GM12878 (cell line): ENCODE data around the gene PRKG1. TPM values are rescaled to one million over a fixed set of nuclear protein-coding genes. Genes with fewer than 3 reads are reported as not detected.

Experiments used
- ATF7 ChIP-seq: fragments of 450-650 bp; IDR thresholded peaks from 2 replicates; pipeline ENCODE4 v1.6.1; 2016; ENCODE audit warnings: low read depth, mild to moderate bottlenecking
- CREB1 ChIP-seq: IDR thresholded peaks from 2 replicates; pipeline ENCODE4 v1.6.1; 2012; ENCODE audit warnings: low read depth, mild to moderate bottlenecking, inconsistent platforms
- HDGF ChIP-seq: fragments of 450-650 bp; IDR thresholded peaks from 2 replicates; pipeline ENCODE4 v1.6.1; 2016; ENCODE audit warnings: antibody characterized with exemption
- IKZF1 ChIP-seq: fragments of 450-650 bp; conservative IDR thresholded peaks from 2 replicates; pipeline ENCODE4 v1.6.1; 2017; ENCODE audit warnings: antibody characterized with exemption, mild to moderate bottlenecking
- KAT2A ChIP-seq: conservative IDR thresholded peaks from 2 replicates; pipeline ENCODE4 v1.6.1; 2011; ENCODE audit warnings: low read depth, low read length; ENCODE audit not compliant: control insufficient read depth
- MTA3 ChIP-seq: IDR thresholded peaks from 2 replicates; pipeline ENCODE4 v1.6.1; 2012; ENCODE audit warnings: low read length, inconsistent platforms, borderline replicate concordance
- NR2C2 ChIP-seq: IDR thresholded peaks from 2 replicates; pipeline ENCODE4 v1.6.1; 2011; ENCODE audit warnings: borderline replicate concordance, low read depth; ENCODE audit not compliant: control insufficient read depth, insufficient read length
- PAX5 ChIP-seq: IDR thresholded peaks from 2 replicates; pipeline ENCODE4 v1.6.1; 2011; ENCODE audit warnings: low read depth, low read length, borderline replicate concordance
- RB1 ChIP-seq: fragments of 450-650 bp; formaldehyde crosslinking; IDR thresholded peaks from 2 replicates; pipeline ENCODE4 v1.6.1; 2017; ENCODE audit warnings: mild to moderate bottlenecking, borderline replicate concordance
- RBBP5 ChIP-seq: fragments of 200-600 bp; sonication (generic); conservative IDR thresholded peaks from 2 replicates; pipeline ENCODE4 v1.6.1; 2016
- RUNX3 ChIP-seq: IDR thresholded peaks from 2 replicates; pipeline ENCODE4 v1.6.1; 2012; ENCODE audit warnings: low read length, inconsistent platforms
- TARDBP ChIP-seq: IDR thresholded peaks from 2 replicates; pipeline ENCODE4 v1.6.1; 2016; ENCODE audit warnings: borderline replicate concordance
- ZBTB11 ChIP-seq: fragments of 450-650 bp; formaldehyde crosslinking; IDR thresholded peaks from 2 replicates; pipeline ENCODE4 v1.5.0; 2022; ENCODE audit warnings: mild to moderate bottlenecking, missing genetic modification characterization
- ZNF592 ChIP-seq: fragments of 450-650 bp; IDR thresholded peaks from 2 replicates; pipeline ENCODE4 v1.6.1; 2017; ENCODE audit warnings: mild to moderate bottlenecking, moderate library complexity
- ZNF622 ChIP-seq: fragments of 450-650 bp; IDR thresholded peaks from 2 replicates; pipeline ENCODE4 v1.6.1; 2017; ENCODE audit warnings: mild to moderate bottlenecking, inconsistent platforms
- ZSCAN29 ChIP-seq: fragments of 450-650 bp; IDR thresholded peaks from 2 replicates; pipeline ENCODE4 v1.6.1; 2017; ENCODE audit warnings: mild to moderate bottlenecking, moderate library complexity
- polyA plus RNA-seq, 11 experiments: library from polyadenylated mRNA; depleted of rRNA in 4 of 11; unstranded in 6 of 11; stranded (reverse) in 5 of 11; fragments of >200 nt; fragmentation: Nextera tagmentation in 4 of 11; fragmentation: Illumina TruSeq in 1 of 11; extraction: Ambion mirVana in 4 of 11; extraction: Trizol in 1 of 11; gene quantifications; 1 replicate in 1 of 11; 2 replicates in 10 of 11; pipeline versions ENCODE4 v1.2.1 to v1.2.3, GENCODE V29; 2011 to 2016; ENCODE audit warnings: inconsistent platforms in 2 of 11, missing spikeins in 2 of 11, low read depth in 1 of 11
- total RNA-seq, 4 experiments: library from RNA; depleted of rRNA in 3 of 4; stranded (reverse); fragments of >200 nt in 3 of 4; fragmentation: Illumina TruSeq in 1 of 4; extraction: Trizol in 1 of 4; gene quantifications; 2 replicates each; pipeline versions ENCODE4 v1.2.1 to v1.2.3, GENCODE V29; 2013 to 2021
- TF ChIP-seq, protein P1 (sequence below): fragments of 450-650 bp; IDR thresholded peaks from 2 replicates; pipeline ENCODE4 v1.6.1; 2017; ENCODE audit warnings: low read depth, mild to moderate bottlenecking, moderate library complexity
- TF ChIP-seq, protein P2 (sequence below): fragments of 450-650 bp; IDR thresholded peaks from 2 replicates; pipeline ENCODE4 v1.6.1; 2016; ENCODE audit warnings: mild to moderate bottlenecking
- TF ChIP-seq, protein P3 (sequence below): IDR thresholded peaks from 2 replicates; pipeline ENCODE4 v1.6.1; 2011; ENCODE audit warnings: low read depth, low read length, improper control_type of control experiment, borderline replicate concordance

Gene PRKG1
- total and polyA plus RNA-seq, 10 of the 15 experiments (the other 5 are each of a cell fraction or from before 2014, with no cell fraction given): 0.04 to 0.05 TPM; not detected in 8

DNA sequence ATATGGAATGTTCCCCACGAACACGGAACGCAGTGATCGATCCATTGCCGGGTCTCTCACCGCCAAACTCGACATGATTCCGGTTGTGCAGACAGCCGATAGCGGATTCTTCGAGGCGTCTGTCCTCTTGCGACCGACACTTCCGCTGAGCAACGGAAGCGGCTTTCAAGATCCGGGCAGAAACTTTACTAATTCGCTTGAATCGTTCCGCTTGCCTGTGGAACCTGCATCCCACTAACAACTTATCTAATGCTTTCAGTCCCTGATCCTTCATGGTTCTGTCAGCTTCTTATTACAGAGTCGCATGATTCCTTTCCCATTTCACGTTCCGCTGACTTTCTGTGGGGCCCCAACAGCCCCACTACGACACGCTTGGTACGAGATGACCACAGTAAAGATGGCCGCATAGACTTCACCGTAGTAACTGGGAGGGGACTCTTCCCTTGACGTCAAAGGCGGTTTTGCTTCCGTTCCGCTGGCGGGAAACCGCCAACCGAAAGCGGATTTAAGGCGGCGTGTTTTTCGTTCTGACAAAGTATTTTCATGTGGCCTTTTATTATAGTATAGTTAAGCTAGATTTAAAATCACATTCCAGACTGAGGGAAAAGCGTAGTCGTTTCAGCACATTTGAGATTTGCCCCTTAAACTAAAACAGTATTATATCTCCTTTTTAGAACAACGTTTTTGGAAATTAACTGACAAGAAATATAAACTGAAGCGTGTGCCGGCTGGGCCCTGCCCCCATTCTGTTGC, 625.4 kb downstream of the PRKG1 start, which contains the start of gene CSTF2T (continued):
- TF ChIP-seq, protein P1, sequence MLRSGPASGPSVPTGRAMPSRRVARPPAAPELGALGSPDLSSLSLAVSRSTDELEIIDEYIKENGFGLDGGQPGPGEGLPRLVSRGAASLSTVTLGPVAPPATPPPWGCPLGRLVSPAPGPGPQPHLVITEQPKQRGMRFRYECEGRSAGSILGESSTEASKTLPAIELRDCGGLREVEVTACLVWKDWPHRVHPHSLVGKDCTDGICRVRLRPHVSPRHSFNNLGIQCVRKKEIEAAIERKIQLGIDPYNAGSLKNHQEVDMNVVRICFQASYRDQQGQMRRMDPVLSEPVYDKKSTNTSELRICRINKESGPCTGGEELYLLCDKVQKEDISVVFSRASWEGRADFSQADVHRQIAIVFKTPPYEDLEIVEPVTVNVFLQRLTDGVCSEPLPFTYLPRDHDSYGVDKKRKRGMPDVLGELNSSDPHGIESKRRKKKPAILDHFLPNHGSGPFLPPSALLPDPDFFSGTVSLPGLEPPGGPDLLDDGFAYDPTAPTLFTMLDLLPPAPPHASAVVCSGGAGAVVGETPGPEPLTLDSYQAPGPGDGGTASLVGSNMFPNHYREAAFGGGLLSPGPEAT: peak; percentile 92
- TF ChIP-seq ATF7: peak; percentile 93
- TF ChIP-seq, protein P2, sequence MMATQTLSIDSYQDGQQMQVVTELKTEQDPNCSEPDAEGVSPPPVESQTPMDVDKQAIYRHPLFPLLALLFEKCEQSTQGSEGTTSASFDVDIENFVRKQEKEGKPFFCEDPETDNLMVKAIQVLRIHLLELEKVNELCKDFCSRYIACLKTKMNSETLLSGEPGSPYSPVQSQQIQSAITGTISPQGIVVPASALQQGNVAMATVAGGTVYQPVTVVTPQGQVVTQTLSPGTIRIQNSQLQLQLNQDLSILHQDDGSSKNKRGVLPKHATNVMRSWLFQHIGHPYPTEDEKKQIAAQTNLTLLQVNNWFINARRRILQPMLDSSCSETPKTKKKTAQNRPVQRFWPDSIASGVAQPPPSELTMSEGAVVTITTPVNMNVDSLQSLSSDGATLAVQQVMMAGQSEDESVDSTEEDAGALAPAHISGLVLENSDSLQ: peak; percentile 79
- TF ChIP-seq RBBP5: no peak
- TF ChIP-seq NR2C2: no peak
- TF ChIP-seq CREB1: peak; percentile 96
- TF ChIP-seq ZNF592: no peak
- peak; percentile 99 for TF ChIP-seq IKZF1
- TF ChIP-seq RB1: peak; percentile 90
- TF ChIP-seq ZNF622: no peak
- TF ChIP-seq TARDBP: peak; percentile 40; the same call in 1 of the 2 replicates
- no peak for TF ChIP-seq MTA3
- TF ChIP-seq ZSCAN29: peak; percentile 80
- peak; percentile 96 for TF ChIP-seq RUNX3
- peak; percentile 70; the same call in 1 of the 2 replicates for TF ChIP-seq PAX5
- TF ChIP-seq KAT2A: no peak
- TF ChIP-seq ZBTB11 (CRISPR knock-in tag): peak; percentile 95
- TF ChIP-seq, protein P3, sequence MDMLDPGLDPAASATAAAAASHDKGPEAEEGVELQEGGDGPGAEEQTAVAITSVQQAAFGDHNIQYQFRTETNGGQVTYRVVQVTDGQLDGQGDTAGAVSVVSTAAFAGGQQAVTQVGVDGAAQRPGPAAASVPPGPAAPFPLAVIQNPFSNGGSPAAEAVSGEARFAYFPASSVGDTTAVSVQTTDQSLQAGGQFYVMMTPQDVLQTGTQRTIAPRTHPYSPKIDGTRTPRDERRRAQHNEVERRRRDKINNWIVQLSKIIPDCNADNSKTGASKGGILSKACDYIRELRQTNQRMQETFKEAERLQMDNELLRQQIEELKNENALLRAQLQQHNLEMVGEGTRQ: no peak
- TF ChIP-seq HDGF: no peak
